Ectodermal cell (in vitro differentiated cells): ENCODE results near the gene HERPUD1.

ENCODE experiments used
- H3K27ac ChIP-seq: 2 replicates; pipeline ENCODE4 v1.7.0; 2013; ENCODE audit warnings: mild to moderate bottlenecking, low read depth, low read length; ENCODE audit not compliant: insufficient read depth, poor library complexity, severe bottlenecking
- H3K27me3 ChIP-seq: 2 replicates; pipeline ENCODE4 v1.7.0; 2013; ENCODE audit warnings: mild to moderate bottlenecking, low read length; ENCODE audit not compliant: insufficient read depth, control insufficient read depth, poor library complexity, severe bottlenecking
- H3K36me3 ChIP-seq: one replicate; pipeline ENCODE4 v1.7.0; 2013; ENCODE audit warnings: low read length; ENCODE audit not compliant: control insufficient read depth, insufficient read depth
- H3K4me1 ChIP-seq: one replicate; pipeline ENCODE4 v1.7.0; 2013; ENCODE audit warnings: low read length; ENCODE audit not compliant: control insufficient read depth, insufficient read depth
- H3K4me3 ChIP-seq: 2 replicates; pipeline ENCODE4 v1.7.0; 2013; ENCODE audit warnings: low read depth, low read length, control low read depth; ENCODE audit not compliant: insufficient read depth
- H3K9me3 ChIP-seq: 2 replicates; pipeline ENCODE4 v1.7.0; 2013; ENCODE audit warnings: mild to moderate bottlenecking, low read length, moderate library complexity; ENCODE audit not compliant: control insufficient read depth
- WGBS, 2 experiments: methylation state at CpG; one replicate each; pipeline ENCODE4 v1.1.7; 2013; ENCODE audit warnings: missing lambda C conversion rate in 2 of 2; 5-methylcytosine and 5-hydroxymethylcytosine counted together

The HERPUD1 gene

GRCh38 chr16:56935201-56935600 is 3.3 kb downstream of the HERPUD1 start:
- no peak overlapping the region for H3K4me3 ChIP-seq
- H3K27me3 ChIP-seq: no peaks in the 10 kb centered on the region
- WGBS, 2 experiments: 93 to 94% methylated on average over 5 of the region's 5 CpGs
- peaks cover 3% of the 10 kb centered on the region for H3K36me3 ChIP-seq
- H3K4me1 ChIP-seq: peaks cover 9% of the 10 kb centered on the region
- H3K27ac ChIP-seq: no peak overlapping the region
- no peaks in the 10 kb centered on the region for H3K9me3 ChIP-seq

- 90 to 95% methylated on average over 4 to 5 of the region's 5 CpGs for WGBS, 2 experiments
- Histone ChIP-seq H3K27me3 (no peaks in the 10 kb centered on the region), H3K27ac (no peak overlapping the region), H3K4me3 (no peak overlapping the region), H3K4me1 (peaks cover 9% of the 10 kb centered on the region), H3K9me3 (no peaks in the 10 kb centered on the region), H3K36me3 (peaks cover 3% of the 10 kb centered on the region)
These were observed 4.5 kb downstream of the HERPUD1 start for GRCh38 chr16:56936491-56936890.

- 81 to 85% methylated on average over 4 of the region's 5 CpGs for WGBS, 2 experiments
- peaks cover 9% of the 10 kb centered on the region for H3K4me1 ChIP-seq
- no peaks in the 10 kb centered on the region for H3K9me3 ChIP-seq
- peaks cover 4% of the 10 kb centered on the region for H3K36me3 ChIP-seq
- no peak overlapping the region for H3K27ac ChIP-seq
- no peaks in the 10 kb centered on the region for H3K27me3 ChIP-seq
- no peak overlapping the region for H3K4me3 ChIP-seq
These were observed 5.0 kb downstream of the HERPUD1 start for GRCh38 chr16:56936950-56937349.

GRCh38 chr16:56938664-56939513 is 6.9 kb downstream of the HERPUD1 start:
- peaks cover 23% of the 10 kb centered on the region for H3K36me3 ChIP-seq
- H3K4me3 ChIP-seq: no peak overlapping the region
- H3K9me3 ChIP-seq: no peaks in the 10 kb centered on the region
- H3K27me3 ChIP-seq: no peaks in the 10 kb centered on the region
- peaks cover under 1% of the 10 kb centered on the region for H3K4me1 ChIP-seq
- no peak overlapping the region for H3K27ac ChIP-seq
- 92 to 93% methylated on average over 8 of the region's 8 CpGs for WGBS, 2 experiments

GRCh38 chr16:56939801-56940200 is 7.9 kb downstream of the HERPUD1 start:
- no peaks in the 10 kb centered on the region for H3K9me3 ChIP-seq
- H3K4me3 ChIP-seq: no peak overlapping the region
- H3K27ac ChIP-seq: no peak overlapping the region
- H3K4me1 ChIP-seq: no peaks in the 10 kb centered on the region
- WGBS, 2 experiments: 93 to 96% methylated on average over 4 of the region's 4 CpGs
- peaks cover 25% of the 10 kb centered on the region for H3K36me3 ChIP-seq
- H3K27me3 ChIP-seq: no peaks in the 10 kb centered on the region

GRCh38 chr16:56941092-56941491 is 9.2 kb downstream of the HERPUD1 start:
- H3K9me3 ChIP-seq: no peaks in the 10 kb centered on the region
- H3K27ac ChIP-seq: no peak overlapping the region
- H3K4me3 ChIP-seq: no peak overlapping the region
- 96 to 100% methylated on average over 2 of the region's 2 CpGs for WGBS, 2 experiments
- no peaks in the 10 kb centered on the region for H3K4me1 ChIP-seq
- H3K27me3 ChIP-seq: no peaks in the 10 kb centered on the region
- H3K36me3 ChIP-seq: peaks cover 25% of the 10 kb centered on the region

GRCh38 chr16:56941856-56942331 is 10.0 kb downstream of the HERPUD1 start:
- 84 to 85% methylated on average over 9 of the region's 9 CpGs for WGBS, 2 experiments
- Histone ChIP-seq H3K4me3 (no peak overlapping the region), H3K27ac (no peak overlapping the region), H3K36me3 (peaks cover 25% of the 10 kb centered on the region), H3K4me1 (no peaks in the 10 kb centered on the region), H3K27me3 (no peaks in the 10 kb centered on the region), H3K9me3 (no peaks in the 10 kb centered on the region)

- Histone ChIP-seq H3K36me3 (peaks cover 24% of the 10 kb centered on the region), H3K9me3 (no peaks in the 10 kb centered on the region), H3K27me3 (no peaks in the 10 kb centered on the region), H3K4me3 (no peak overlapping the region), H3K27ac (no peak overlapping the region), H3K4me1 (no peaks in the 10 kb centered on the region)
- WGBS, 2 experiments: 95% methylated on average over 6 of the region's 6 CpGs
These were observed 11.9 kb downstream of the HERPUD1 start for GRCh38 chr16:56943761-56944375.

GRCh38 chr16:56944954-56945839 is 13.3 kb downstream of the HERPUD1 start:
- H3K27me3 ChIP-seq: no peaks in the 10 kb centered on the region
- H3K4me1 ChIP-seq: no peaks in the 10 kb centered on the region
- no peaks in the 10 kb centered on the region for H3K9me3 ChIP-seq
- 82 to 94% methylated on average over 2 of the region's 2 CpGs for WGBS, 2 experiments
- H3K4me3 ChIP-seq: no peak overlapping the region
- peaks cover 22% of the 10 kb centered on the region for H3K36me3 ChIP-seq
- H3K27ac ChIP-seq: no peak overlapping the region
